NT2/D1 (cell line): Measurements from ENCODE around the gene CSTB.

Experiments used
- SUZ12 ChIP-seq: IDR thresholded peaks from 2 replicates; pipeline ENCODE4 v1.6.1; 2011; ENCODE audit not compliant: insufficient read length, insufficient read depth; ENCODE audit errors: extremely low read depth
- YY1 ChIP-seq: IDR thresholded peaks from 2 replicates; pipeline ENCODE4 v1.6.1; 2011; ENCODE audit not compliant: insufficient read length, insufficient read depth
- ZNF274 ChIP-seq: IDR thresholded peaks from 2 replicates; pipeline ENCODE4 v1.6.1; 2011; ENCODE audit warnings: mild to moderate bottlenecking, low read depth, low read length

- no peak for TF ChIP-seq SUZ12
- TF ChIP-seq ZNF274, result no peak
- no peak for TF ChIP-seq YY1
These were observed 25.6 kb downstream of the CSTB start for GRCh38 chr21:43750339-43751033.
